Choroid plexus epithelial cell (primary cell): ENCODE results near the gene MICALL1.

Experiments
- DNase-seq: peaks from one replicate; pipeline ENCODE4 v3.0.0-alpha.2; 2010; ENCODE audit warnings: low read depth
- H3K4me3 ChIP-seq: 2 replicates; pipeline ENCODE4 v1.5.1; 2011; ENCODE audit warnings: low read depth, mild to moderate bottlenecking, control low read depth, low read length, moderate library complexity
- CTCF ChIP-seq: conservative IDR thresholded peaks from 2 replicates; pipeline ENCODE4 v1.5.1; 2011; ENCODE audit warnings: low read depth, mild to moderate bottlenecking, control low read depth, inconsistent platforms, low read length, moderate library complexity

MICALL1 gene

GRCh38 chr22:37965940-37966664 is 60.0 kb downstream of the MICALL1 start:
- DNase-seq, result peak; percentile 68
- no peak for TF ChIP-seq CTCF
- no peak overlapping the region for H3K4me3 ChIP-seq

GRCh38 chr22:37967147-37967546 is 61.0 kb downstream of the MICALL1 start:
- TF ChIP-seq CTCF, result no peak
- no peak overlapping the region for H3K4me3 ChIP-seq
- DNase-seq, result no peak

GRCh38 chr22:37967637-37968451 is 61.7 kb downstream of the MICALL1 start:
- TF ChIP-seq CTCF, result no peak
- DNase-seq, result no peak

GRCh38 chr22:37968452-37969251 is 62.6 kb downstream of the MICALL1 start:
- no peak for TF ChIP-seq CTCF
- H3K4me3 ChIP-seq, result no peak overlapping the region
- DNase-seq, result no peak

More at GRCh38 chr22:37967637-37968451, 61.7 kb downstream of the MICALL1 start:
- no peak overlapping the region for H3K4me3 ChIP-seq

- TF ChIP-seq CTCF, result no peak
- no peak overlapping the region for H3K4me3 ChIP-seq
- no peak for DNase-seq
These were observed 64.8 kb downstream of the MICALL1 start for GRCh38 chr22:37970864-37971263.

- no peak for TF ChIP-seq CTCF
- H3K4me3 ChIP-seq, result no peak overlapping the region
- DNase-seq, result no peak
These were observed 65.7 kb downstream of the MICALL1 start for GRCh38 chr22:37971475-37972434.
